PFSK-1 (cell line): Measurements from ENCODE around the gene CDON.

Experiments
- POLR2AphosphoS5 ChIP-seq: IDR thresholded peaks from 2 replicates; pipeline ENCODE4 v1.6.1; 2012; ENCODE audit warnings: low read depth, mild to moderate bottlenecking, control low read depth, low read length, moderate library complexity
- SIN3A ChIP-seq: IDR thresholded peaks from 2 replicates; pipeline ENCODE4 v1.6.1; 2012; ENCODE audit warnings: mild to moderate bottlenecking, low read length, moderate library complexity, borderline replicate concordance; ENCODE audit not compliant: insufficient read depth
- TAF1 ChIP-seq: IDR thresholded peaks from 2 replicates; pipeline ENCODE4 v1.6.1; 2012; ENCODE audit warnings: low read length, control low read depth, borderline replicate concordance; ENCODE audit not compliant: insufficient read depth

GRCh38 chr11:126032375-126032774 lies 30.3 kb downstream of the CDON start:
- no peak for TF ChIP-seq SIN3A
- no peak for TF ChIP-seq POLR2AphosphoS5
- TF ChIP-seq TAF1: no peak
